ENCODE data around the gene TTC34.
"Not testable (repeated sequence)": the region's sequence is repeated elsewhere in the genome, so short reads cannot be mapped to it uniquely, and the experiment has no call there.

DNA sequence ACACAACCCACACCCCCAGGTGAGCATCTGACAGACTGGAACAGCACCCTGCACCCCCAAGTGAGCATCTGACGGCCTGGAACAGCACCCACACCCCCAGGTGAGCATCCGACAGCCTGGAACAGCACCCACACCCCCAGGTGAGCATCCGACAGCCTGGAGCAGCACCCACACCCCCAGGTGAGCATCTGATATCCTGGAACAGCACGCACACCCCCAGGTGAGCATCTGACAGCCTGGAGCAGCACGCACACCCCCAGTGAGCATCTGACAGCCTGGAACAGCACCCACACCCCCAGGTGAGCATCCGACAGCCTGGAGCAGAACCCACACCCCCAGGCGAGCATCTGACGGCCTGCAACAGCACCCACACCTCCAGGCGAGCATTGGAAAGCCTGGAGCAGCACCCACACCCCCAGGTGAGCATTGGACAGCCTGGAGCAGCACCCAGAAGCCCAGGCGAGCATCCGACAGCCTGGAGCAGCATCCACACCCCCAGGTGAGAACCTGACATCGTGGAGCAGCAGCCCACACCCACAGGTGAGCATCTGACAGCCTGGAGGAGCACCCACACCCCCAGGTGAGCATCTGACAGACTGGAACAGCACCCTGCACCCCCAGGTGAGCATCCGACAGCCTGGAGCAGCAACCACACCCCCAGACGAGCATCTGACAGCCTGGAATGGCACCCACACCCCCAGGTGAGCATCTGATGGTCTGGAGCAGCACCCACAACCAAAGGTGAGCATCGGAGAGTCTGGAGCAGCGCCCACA is 149.2 kb downstream of the TTC34 start:
- TF ChIP-seq POLR2A (IDR thresholded peaks at IDR 0.05), result not testable (repeated sequence)
- TF ChIP-seq, protein P1, sequence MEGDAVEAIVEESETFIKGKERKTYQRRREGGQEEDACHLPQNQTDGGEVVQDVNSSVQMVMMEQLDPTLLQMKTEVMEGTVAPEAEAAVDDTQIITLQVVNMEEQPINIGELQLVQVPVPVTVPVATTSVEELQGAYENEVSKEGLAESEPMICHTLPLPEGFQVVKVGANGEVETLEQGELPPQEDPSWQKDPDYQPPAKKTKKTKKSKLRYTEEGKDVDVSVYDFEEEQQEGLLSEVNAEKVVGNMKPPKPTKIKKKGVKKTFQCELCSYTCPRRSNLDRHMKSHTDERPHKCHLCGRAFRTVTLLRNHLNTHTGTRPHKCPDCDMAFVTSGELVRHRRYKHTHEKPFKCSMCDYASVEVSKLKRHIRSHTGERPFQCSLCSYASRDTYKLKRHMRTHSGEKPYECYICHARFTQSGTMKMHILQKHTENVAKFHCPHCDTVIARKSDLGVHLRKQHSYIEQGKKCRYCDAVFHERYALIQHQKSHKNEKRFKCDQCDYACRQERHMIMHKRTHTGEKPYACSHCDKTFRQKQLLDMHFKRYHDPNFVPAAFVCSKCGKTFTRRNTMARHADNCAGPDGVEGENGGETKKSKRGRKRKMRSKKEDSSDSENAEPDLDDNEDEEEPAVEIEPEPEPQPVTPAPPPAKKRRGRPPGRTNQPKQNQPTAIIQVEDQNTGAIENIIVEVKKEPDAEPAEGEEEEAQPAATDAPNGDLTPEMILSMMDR (IDR thresholded peaks at IDR 0.05), result not testable (repeated sequence)
